ENCODE results near the gene SYNJ2.

SYNJ2 gene

GRCh38 chr6:157982563-157983405 lies 1.1 kb downstream of the SYNJ2 start:
- no peak for DNase-seq

DNA sequence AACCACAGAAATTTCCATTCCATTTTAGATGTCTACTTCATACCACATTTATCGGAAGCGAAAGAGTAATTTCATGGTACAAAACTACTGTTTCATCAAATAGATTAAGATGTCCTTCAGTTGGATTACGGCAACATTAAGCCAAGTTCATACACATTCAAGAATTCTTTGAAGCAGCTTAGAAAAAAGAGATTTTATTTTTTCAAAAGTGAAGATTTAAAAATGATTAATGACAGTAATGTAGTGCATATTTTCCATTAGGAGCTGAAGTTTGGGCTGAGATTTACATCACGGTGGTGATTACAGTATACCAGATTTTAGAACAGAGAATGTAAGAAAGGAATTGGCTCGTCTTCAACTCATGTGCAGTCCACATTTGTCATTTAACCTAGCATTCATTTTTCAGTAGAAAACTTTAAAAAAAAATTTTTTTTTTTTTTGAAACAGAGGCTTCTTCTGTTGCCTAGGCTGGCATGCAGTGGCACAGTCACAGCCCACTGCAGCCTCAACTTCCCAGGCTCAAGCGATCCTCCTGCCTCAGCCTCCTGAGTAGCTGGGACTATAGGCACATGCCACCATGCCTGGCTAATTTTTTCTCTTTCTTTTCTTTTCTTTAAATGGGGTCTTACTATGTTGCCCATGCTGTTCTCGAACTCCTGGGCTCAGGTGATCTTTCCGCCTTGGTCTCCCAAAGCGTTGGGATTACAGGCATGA lies 1.9 kb downstream of the SYNJ2 start:
- no peak for DNase-seq

DNA sequence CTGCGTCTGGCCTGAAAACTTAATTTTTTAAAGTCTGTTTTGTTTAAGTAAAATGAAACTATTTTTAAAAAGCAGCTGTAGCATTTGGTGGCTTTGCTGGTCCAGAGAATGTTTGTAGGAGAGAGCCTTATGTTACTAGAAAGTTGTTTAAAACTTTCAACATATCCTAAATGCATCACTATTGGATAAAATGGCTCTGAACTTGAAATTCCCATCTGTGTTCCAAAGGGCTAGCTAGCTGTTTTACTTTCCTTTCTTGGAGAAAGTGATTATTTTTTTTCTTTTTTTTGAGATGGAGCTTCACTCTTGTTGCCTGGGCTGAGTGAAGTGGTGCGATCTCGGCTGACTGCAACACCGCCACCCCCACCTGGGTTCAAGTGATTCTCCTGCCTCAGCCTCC lies 2.5 kb downstream of the SYNJ2 start:
- no peak for DNase-seq

- DNase-seq = no peak
Observed at GRCh38 chr6:157984686-157985225, 3.1 kb downstream of the SYNJ2 start.

DNA sequence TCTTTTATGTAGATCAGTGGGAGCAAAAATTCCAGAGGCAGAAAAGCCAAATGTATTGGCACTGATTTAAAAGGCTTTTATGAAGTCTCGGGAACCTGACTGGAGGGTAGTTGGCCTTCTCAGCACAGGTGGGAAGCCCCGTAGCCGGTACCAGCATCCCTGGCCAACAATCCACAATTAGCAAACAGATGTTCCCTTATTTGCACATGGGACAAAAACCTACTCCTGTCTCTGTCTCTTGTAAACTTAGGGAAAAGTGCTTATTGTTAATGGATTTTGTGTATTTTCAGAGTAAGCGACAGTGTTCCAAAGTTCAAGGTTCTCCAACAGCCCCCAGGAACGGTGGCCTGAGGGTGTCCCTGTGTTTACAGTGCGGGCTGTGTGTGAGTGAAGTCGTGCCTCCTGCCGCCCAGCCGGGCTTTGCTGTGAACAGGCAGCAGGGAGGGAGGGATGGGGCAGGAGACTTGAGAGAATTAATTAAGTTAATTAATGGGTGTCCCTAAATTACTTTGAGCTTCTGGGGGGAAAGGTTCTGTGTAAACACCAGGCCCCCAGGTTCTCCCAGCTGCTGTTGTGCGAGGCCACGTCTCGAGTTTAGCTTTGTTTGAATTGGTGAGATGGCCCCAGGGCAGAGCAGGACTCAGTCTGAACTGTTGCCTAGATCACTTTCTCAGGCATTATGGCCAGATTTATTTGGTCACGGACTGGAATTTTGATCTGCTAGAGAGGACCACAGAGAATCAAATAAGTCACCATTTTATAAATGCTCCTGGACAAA lies 3.9 kb downstream of the SYNJ2 start:
- no peak for DNase-seq

- DNase-seq = no peak
Observed at GRCh38 chr6:157987788-157988699, 6.4 kb downstream of the SYNJ2 start.

GRCh38 chr6:157988700-157989063 lies 7.0 kb downstream of the SYNJ2 start:
- no peak for DNase-seq

DNA sequence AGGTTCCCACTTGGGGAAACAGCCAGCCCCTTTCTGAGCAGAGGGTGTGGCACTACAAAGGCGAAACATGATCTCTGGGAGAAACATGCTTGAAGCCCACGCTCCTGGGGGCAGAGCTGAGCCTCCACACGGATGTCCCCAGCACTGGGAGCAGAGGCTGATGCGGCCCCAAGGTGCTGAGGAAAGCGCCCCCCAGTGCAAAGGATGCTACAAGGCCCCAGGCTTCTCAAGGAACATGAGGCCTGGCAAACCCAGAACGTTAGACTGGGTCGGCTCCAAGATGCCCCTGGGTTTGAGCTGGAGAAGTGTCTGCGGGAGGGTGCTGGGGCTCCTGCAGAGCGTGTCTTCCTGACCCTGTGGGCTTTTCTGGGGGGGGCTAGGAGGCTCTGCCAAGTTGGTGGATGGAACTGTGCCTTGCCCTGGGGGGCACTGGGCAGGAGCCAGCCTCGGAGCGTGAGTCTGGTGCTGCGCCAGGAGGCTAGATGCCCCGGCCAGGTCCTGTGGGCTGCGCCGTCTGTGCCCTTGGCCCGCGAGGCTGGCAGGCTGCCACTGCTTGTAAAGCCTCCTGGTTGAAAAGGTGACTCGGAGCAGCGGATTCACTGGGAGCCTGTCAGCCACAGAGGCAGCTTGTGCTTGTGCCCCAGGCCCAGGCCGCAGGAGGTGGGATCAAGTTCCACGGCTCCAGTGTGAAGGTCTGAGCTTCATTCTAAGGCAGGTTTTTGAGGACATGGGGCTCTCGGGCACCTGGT lies 8.1 kb downstream of the SYNJ2 start:
- no peak for DNase-seq

DNA sequence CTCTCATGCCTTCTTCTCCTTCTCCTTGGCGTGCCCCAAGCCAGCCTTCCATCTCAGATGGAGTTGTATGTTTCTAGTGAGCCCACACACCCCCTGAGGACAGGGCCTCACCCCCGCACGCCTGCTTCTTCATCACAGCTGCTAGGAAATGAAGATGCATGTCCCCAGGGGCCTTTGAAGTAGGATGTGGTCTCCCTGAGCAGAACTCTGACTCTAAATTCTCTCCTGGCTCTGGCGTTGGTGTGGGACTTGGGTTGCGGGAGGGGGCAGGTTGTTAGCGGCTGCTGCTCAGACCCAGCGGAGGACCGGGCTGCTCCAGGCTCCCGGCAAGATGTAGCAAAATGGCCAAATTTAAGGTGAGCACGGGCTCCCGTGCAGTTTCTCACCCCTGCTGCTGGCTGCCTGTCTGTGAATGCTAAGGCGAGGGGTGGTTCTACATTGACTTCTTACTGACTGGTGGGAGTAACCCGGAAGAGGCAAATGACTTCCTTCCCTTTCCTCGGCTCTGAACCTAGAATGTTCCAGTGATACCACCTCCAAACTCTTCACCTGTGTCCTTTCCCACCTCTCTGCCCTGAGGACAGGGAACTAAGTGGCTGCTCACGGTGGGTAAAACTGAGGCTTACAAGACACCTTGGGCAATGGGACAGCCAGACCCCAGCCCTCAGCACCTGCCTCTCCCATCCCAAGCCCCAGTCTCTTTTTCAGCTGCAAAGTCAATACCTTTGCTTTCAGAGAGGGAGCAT lies 8.8 kb downstream of the SYNJ2 start:
- no peak for DNase-seq

GRCh38 chr6:157991067-157991432 lies 9.4 kb downstream of the SYNJ2 start:
- no peak for DNase-seq

GRCh38 chr6:157993076-157993475 lies 11.4 kb downstream of the SYNJ2 start:
- no peak for DNase-seq

DNA sequence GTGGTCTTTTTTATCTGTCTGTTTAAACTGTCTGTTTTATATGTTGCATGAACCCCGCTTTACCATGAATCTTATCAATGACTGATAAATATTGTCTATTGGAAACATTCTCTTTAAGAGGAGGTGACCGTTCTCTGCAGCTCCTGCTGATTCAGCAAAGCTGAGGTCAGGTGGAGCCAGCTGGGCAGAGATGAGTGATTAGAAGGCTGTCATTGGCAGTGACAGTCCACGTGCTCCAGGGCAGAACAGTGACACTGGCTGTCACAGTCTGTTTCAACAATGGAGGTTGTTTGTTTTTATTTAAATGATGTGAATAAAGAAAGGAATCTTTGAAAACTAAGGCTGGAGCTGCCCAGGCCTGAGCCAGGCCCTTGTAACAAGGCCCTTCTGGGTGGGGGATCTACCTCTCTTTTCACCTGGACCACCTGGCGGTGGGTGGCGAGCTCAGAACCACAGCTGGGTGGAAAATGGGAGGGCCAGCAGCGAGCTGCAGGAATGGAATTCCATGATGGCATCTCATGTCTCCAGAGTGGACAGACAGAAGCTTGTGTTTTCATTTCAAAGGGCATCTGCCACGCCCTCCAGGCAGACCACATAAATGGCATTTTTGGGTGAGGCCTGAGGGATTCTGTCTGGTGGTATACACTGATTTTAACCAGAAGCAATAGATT lies 12.6 kb downstream of the SYNJ2 start:
- no peak for DNase-seq

DNA sequence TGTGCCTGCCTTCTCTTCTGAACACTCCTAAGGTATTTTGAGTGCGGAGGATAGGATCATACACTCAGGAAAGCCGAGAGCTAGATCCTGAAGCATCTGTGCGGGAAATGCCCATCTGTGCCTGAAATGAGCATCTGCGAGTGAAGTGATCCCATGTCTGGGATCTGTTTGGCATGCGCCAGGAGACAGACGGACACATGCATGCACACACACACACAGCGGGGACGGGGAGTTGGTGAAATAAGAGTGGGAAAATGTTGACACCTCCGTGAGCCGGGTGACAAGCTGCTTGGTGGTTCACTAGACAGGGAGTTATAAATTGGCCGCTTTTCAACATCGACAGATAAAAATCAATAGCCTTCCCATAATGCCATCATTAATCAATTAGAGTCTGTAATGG lies 13.8 kb downstream of the SYNJ2 start:
- no peak for DNase-seq

- DNase-seq = no peak
Observed at GRCh38 chr6:157996201-157996712, 14.6 kb downstream of the SYNJ2 start.

- no peak for DNase-seq
Observed at GRCh38 chr6:157996918-157997702, 15.4 kb downstream of the SYNJ2 start.

DNA sequence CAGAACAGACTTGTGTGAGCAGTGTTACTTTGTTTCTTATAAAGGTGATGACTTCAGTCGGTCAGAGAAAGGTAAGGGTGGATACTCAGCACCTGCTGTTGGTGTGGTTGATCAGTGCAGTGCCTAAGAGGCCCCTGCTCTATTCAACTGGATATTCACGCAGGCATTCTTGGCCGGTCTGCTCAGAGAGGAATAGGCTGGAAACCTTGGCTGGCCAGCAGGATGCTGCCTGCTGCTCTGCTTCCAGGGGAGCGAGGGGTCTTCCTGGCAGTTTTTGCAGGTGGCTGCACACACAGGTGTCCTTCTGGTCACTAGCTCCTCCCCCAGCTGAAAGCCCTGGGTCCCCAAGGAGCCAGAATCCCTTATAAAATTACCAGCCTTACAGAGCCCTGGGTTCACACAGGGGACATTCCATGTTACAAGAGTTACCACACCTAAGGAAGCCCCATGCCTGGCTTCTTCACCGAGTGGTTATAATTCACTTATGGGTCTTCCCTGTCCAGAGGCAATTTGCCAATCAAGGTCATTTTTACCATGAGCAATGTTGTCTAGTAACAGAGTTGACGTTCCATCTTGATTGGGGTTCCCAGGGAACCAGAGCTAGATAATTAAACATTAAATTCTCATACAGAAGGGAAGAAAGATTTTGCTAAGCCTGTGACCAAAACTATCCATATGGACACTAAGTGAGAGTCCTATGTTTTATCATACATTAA lies 16.4 kb downstream of the SYNJ2 start:
- DNase-seq = no peak

DNA sequence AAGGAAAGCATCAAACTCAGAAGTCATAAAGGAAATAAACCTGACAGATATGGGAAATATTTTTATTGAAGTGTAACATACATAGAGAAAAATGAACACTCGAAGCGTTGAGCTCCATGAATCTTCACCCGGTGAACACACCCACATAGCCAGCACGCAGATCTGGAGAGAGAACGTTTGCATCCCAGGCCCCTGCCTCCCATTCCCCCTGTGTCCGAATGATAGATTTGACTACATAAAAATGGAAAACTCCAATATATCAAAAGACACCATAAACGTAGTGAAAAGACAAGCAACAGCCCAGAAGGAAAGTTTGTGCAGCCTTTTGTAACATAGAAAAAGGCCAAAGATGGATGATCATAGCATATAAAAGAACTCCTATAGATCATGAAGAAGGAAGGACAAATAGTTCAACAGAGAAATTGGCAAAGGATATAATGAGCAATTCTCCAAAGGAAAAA lies 17.1 kb downstream of the SYNJ2 start:
- DNase-seq = no peak
